ENCODE results near the gene MAFF.
"Not testable (repeated sequence)": the region's sequence is repeated elsewhere in the genome, so short reads cannot be mapped to it uniquely, and the experiment has no call there.

MAFF gene

GRCh38 chr22:38177044-38177443 lies 24.8 kb upstream of the MAFF start:
- no peak for DNase-seq

- not testable (repeated sequence) for DNase-seq
Measured at GRCh38 chr22:38177571-38177925, 24.2 kb upstream of the MAFF start.

- peak in 30 of 56 donors; percentile 13 to 72 (median 38) for DNase-seq
Measured at GRCh38 chr22:38177926-38178604, 23.7 kb upstream of the MAFF start.

GRCh38 chr22:38178605-38178937 lies 23.2 kb upstream of the MAFF start:
- not testable (repeated sequence) for DNase-seq

- peak in 40 of 56 donors; percentile 19 to 76 (median 52) for DNase-seq
Measured at GRCh38 chr22:38180841-38181452, 20.8 kb upstream of the MAFF start.

GRCh38 chr22:38181453-38182200 lies 20.2 kb upstream of the MAFF start, which contains the start of gene PLA2G6:
PLA2G6 (minus strand) TSS chr22:38181830; CDS start chr22:38169426, 12,404 bp downstream.
- peak; percentile 83 to 99 (median 97) for DNase-seq

- DNase-seq: no peak
Measured at GRCh38 chr22:38184788-38185187, 17.0 kb upstream of the MAFF start.

- no peak for DNase-seq
Measured at GRCh38 chr22:38186429-38186828, 15.4 kb upstream of the MAFF start.

- DNase-seq: peak in 1 of 56 donors; percentile 3
Measured at GRCh38 chr22:38187413-38188212, 14.2 kb upstream of the MAFF start.

- DNase-seq: no peak
Measured at GRCh38 chr22:38189104-38189503, 12.7 kb upstream of the MAFF start.

GRCh38 chr22:38190581-38190980 lies 11.2 kb upstream of the MAFF start:
- DNase-seq: no peak

- DNase-seq: no peak
Measured at GRCh38 chr22:38191055-38191454, 10.7 kb upstream of the MAFF start.

GRCh38 chr22:38191731-38192474 lies 9.9 kb upstream of the MAFF start:
- no peak for DNase-seq

- no peak for DNase-seq
Measured at GRCh38 chr22:38192475-38192863, 9.3 kb upstream of the MAFF start.

GRCh38 chr22:38193580-38193979 lies 8.2 kb upstream of the MAFF start:
- no peak for DNase-seq

- no peak for DNase-seq
Measured at GRCh38 chr22:38196791-38197419, 4.9 kb upstream of the MAFF start.

GRCh38 chr22:38199826-38200559 lies 1.8 kb upstream of the MAFF start:
- no peak for DNase-seq

GRCh38 chr22:38201371-38201710 lies 453 bp upstream of the MAFF start:
- no peak for DNase-seq

GRCh38 chr22:38202437-38203089 lies 769 bp downstream of the MAFF start:
- DNase-seq: peak in 30 of 56 donors; percentile 16 to 84 (median 44)
